Keratinocyte (primary cell): Measurements from ENCODE around the gene RNF34. TPM values are rescaled to one million over a fixed set of nuclear protein-coding genes. Genes with fewer than 3 reads are reported as not detected.

Experiments used
- DNase-seq: peaks from one replicate; pipeline ENCODE4 v3.0.0-alpha.2; 2011; ENCODE audit warnings: low read depth, missing footprints, low spot score
- FAIRE-seq: peaks from 2 replicates; lab custom pipeline; 2011; peaks lifted over from hg19 to GRCh38; lab: Jason Lieb, UNC
- H2AFZ ChIP-seq: 2 replicates; pipeline ENCODE4 v1.6.0; 2012; ENCODE audit warnings: low read length, control low read depth, inconsistent platforms; ENCODE audit not compliant: control insufficient read depth
- H3K27ac ChIP-seq: 2 replicates; pipeline ENCODE4 v1.5.1; 2011; ENCODE audit warnings: low read length; ENCODE audit not compliant: control insufficient read depth, insufficient read depth
- H3K27me3 ChIP-seq: 3 replicates; pipeline ENCODE4 v1.6.0; 2011; ENCODE audit warnings: low read length; ENCODE audit not compliant: control insufficient read depth, insufficient read depth; ENCODE audit errors: extremely low read depth
- H3K36me3 ChIP-seq, 2 experiments: 2 replicates in 1 of 2; 3 replicates in 1 of 2; pipeline ENCODE4 v1.5.1; 2011; ENCODE audit warnings: low read length in 2 of 2, mild to moderate bottlenecking in 1 of 2; ENCODE audit not compliant: control insufficient read depth in 2 of 2, insufficient read depth in 2 of 2; ENCODE audit errors: extremely low read depth in 1 of 2
- H3K4me1 ChIP-seq: 3 replicates; pipeline ENCODE4 v1.5.1; 2011; ENCODE audit warnings: low read length; ENCODE audit not compliant: control insufficient read depth, insufficient read depth; ENCODE audit errors: extremely low read depth
- H3K4me2 ChIP-seq: 3 replicates; pipeline ENCODE4 v1.6.0; 2011; ENCODE audit warnings: low read depth, low read length; ENCODE audit not compliant: control insufficient read depth, insufficient read depth; ENCODE audit errors: extremely low read depth
- H3K4me3 ChIP-seq, 3 experiments: fragments of 200-600 bp in 1 of 3; sonication (generic) in 1 of 3; 2 replicates in 2 of 3; 3 replicates in 1 of 3; pipeline ENCODE4 v1.5.1; 2011 to 2016; ENCODE audit warnings: low read length in 3 of 3, mild to moderate bottlenecking in 3 of 3, control low read depth in 2 of 3, inconsistent platforms in 1 of 3, low read depth in 1 of 3, mixed read lengths in 1 of 3, mixed run types in 1 of 3, moderate library complexity in 1 of 3; ENCODE audit not compliant: control insufficient read depth in 2 of 3, insufficient read depth in 2 of 3; ENCODE audit errors: extremely low read depth in 1 of 3
- H3K79me2 ChIP-seq: 2 replicates; pipeline ENCODE4 v1.6.0; 2012; ENCODE audit warnings: low read length; ENCODE audit not compliant: control insufficient read depth, insufficient read depth
- H3K9ac ChIP-seq: 3 replicates; pipeline ENCODE4 v1.6.0; 2011; ENCODE audit warnings: low read length; ENCODE audit not compliant: control insufficient read depth, insufficient read depth; ENCODE audit errors: extremely low read depth
- H3K9me1 ChIP-seq: 3 replicates; pipeline ENCODE4 v1.6.0; 2011; ENCODE audit warnings: low read length; ENCODE audit not compliant: control insufficient read depth, insufficient read depth; ENCODE audit errors: extremely low read depth
- H3K9me3 ChIP-seq: 2 replicates; pipeline ENCODE4 v1.5.1; 2012; ENCODE audit warnings: low read depth, low read length; ENCODE audit not compliant: control insufficient read depth
- H4K20me1 ChIP-seq: 3 replicates; pipeline ENCODE4 v1.6.0; 2011; ENCODE audit warnings: low read length; ENCODE audit not compliant: control insufficient read depth, insufficient read depth; ENCODE audit errors: extremely low read depth
- CTCF ChIP-seq, 3 experiments: IDR thresholded peaks in 1 of 3; conservative IDR thresholded peaks in 1 of 3; optimal IDR thresholded peaks in 1 of 3; 2 replicates in 2 of 3; 3 replicates in 1 of 3; pipeline versions ENCODE3 to v1.5.1; 2011; ENCODE audit warnings: low read length in 3 of 3, mild to moderate bottlenecking in 3 of 3, moderate library complexity in 2 of 3, control low read depth in 1 of 3, inconsistent platforms in 1 of 3; ENCODE audit not compliant: insufficient read depth in 2 of 3; ENCODE audit errors: extremely low read depth in 1 of 3
- EZH2 ChIP-seq: IDR thresholded peaks from one replicate; pipeline ENCODE4 v1.6.1; 2012; ENCODE audit warnings: inconsistent platforms, mild to moderate bottlenecking, low read length, moderate library complexity
- dilution Hi-C: fragments of 300-500 bp; cut with MboI; formaldehyde crosslinking; loops from one replicate; pipeline ENCODE4 v1.7.0; 2020; ENCODE audit warnings: low sequenced_read_pairs; ENCODE audit not compliant: extremely low pct_ligation_motif_present
- polyA plus RNA-seq, 5 experiments: library from polyadenylated mRNA; depleted of rRNA in 3 of 5; stranded (reverse) in 3 of 5; stranded (forward) in 1 of 5; unstranded in 1 of 5; fragments of >200 nt; gene quantifications; 1 replicate in 1 of 5; 2 replicates in 3 of 5; 3 replicates in 1 of 5; pipeline versions ENCODE4 v1.2.1 to v1.2.3, GENCODE V29; 2011 to 2012; ENCODE audit warnings: missing spikeins in 2 of 5, low read depth in 1 of 5, low replicate concordance in 1 of 5

Gene RNF34
- polyA plus RNA-seq, 1 donor (not counting 4 experiments of a cell fraction or from before 2014, with no cell fraction given) = 39.0 TPM

- no peak for FAIRE-seq
- H3K27me3 ChIP-seq = no peaks in the 10 kb centered on the region
- no peak for DNase-seq
- H3K4me1 ChIP-seq = peaks cover 8% of the 10 kb centered on the region
- no peak overlapping the region for H3K27ac ChIP-seq
- dilution Hi-C loops = no loop called here
- H3K9ac ChIP-seq = no peak overlapping the region
- TF ChIP-seq EZH2 = no peak
- TF ChIP-seq CTCF (optimal IDR thresholded peaks at IDR 0.05 in 1 of 3, IDR thresholded peaks at IDR 0.05 in 1 of 3, conservative IDR thresholded peaks at IDR 0.05 in 1 of 3; ENCODE audit: extremely low read depth in 1 of 3, insufficient read depth in 2 of 3, low read length in 3 of 3) = no peak
- H3K9me1 ChIP-seq = no peaks in the 10 kb centered on the region
- H3K79me2 ChIP-seq = no peaks in the 10 kb centered on the region
- H4K20me1 ChIP-seq = no peaks in the 10 kb centered on the region
- H3K4me3 ChIP-seq = no peak overlapping the region
- no peak overlapping the region for H2AFZ ChIP-seq
- no peak overlapping the region for H3K4me2 ChIP-seq
- no peaks in the 10 kb centered on the region for H3K36me3 ChIP-seq
- no peaks in the 10 kb centered on the region for H3K9me3 ChIP-seq
Observed at GRCh38 chr12:121358073-121358472, 41.8 kb upstream of the RNF34 start.

GRCh38 chr12:121364683-121365121, 35.2 kb upstream of the RNF34 start:
- no peaks in the 10 kb centered on the region for H4K20me1 ChIP-seq
- no peaks in the 10 kb centered on the region for H3K27me3 ChIP-seq
- no peaks in the 10 kb centered on the region for H3K9me3 ChIP-seq
- H2AFZ ChIP-seq = no peak overlapping the region
- no peaks in the 10 kb centered on the region for H3K36me3 ChIP-seq
- dilution Hi-C loops = no loop called here
- peak; percentile 56 for FAIRE-seq
- H3K9ac ChIP-seq = no peak overlapping the region
- DNase-seq = no peak
- H3K27ac ChIP-seq = no peak overlapping the region
- TF ChIP-seq CTCF (optimal IDR thresholded peaks at IDR 0.05 in 1 of 3, IDR thresholded peaks at IDR 0.05 in 1 of 3, conservative IDR thresholded peaks at IDR 0.05 in 1 of 3; ENCODE audit: extremely low read depth in 1 of 3, insufficient read depth in 2 of 3, low read length in 3 of 3) (no peak), EZH2 (no peak)
- H3K4me3 ChIP-seq = no peak overlapping the region
- H3K9me1 ChIP-seq = no peaks in the 10 kb centered on the region
- H3K4me1 ChIP-seq = peaks cover 8% of the 10 kb centered on the region
- H3K4me2 ChIP-seq = no peak overlapping the region
- no peaks in the 10 kb centered on the region for H3K79me2 ChIP-seq
